Measurements from ENCODE around the gene AIFM1.
A peak's percentile ranks its signal among the peaks of the same experiment; 100 is the strongest.

The AIFM1 gene

GRCh38 chrX:130165703-130166502, at the start of gene AIFM1:
Gene AIFM1, minus strand, starts transcription at chrX:130165841. Its CDS starts 185 bp downstream, at chrX:130165656.
- DNase-seq, result peak; percentile 81

- DNase-seq, result no peak
These were observed 47.7 kb upstream of the AIFM1 start for GRCh38 chrX:130213376-130213775.

- DNase-seq, result no peak
These were observed 46.7 kb upstream of the AIFM1 start for GRCh38 chrX:130212371-130212770.

GRCh38 chrX:130211415-130212186, 46.0 kb upstream of the AIFM1 start:
- DNase-seq, result no peak

GRCh38 chrX:130204647-130205046, 39.0 kb upstream of the AIFM1 start:
- DNase-seq, result no peak

GRCh38 chrX:130197464-130197863, 31.8 kb upstream of the AIFM1 start:
- no peak for DNase-seq

- no peak for DNase-seq
These were observed 30.8 kb upstream of the AIFM1 start for GRCh38 chrX:130196466-130196865.

- DNase-seq, result no peak
These were observed 25.2 kb upstream of the AIFM1 start for GRCh38 chrX:130190801-130191200.

- DNase-seq, result no peak
These were observed 21.0 kb upstream of the AIFM1 start for GRCh38 chrX:130186651-130187050.

- no peak for DNase-seq
These were observed 19.2 kb upstream of the AIFM1 start for GRCh38 chrX:130184857-130185256.

GRCh38 chrX:130184168-130184567, 18.5 kb upstream of the AIFM1 start:
- no peak for DNase-seq

- DNase-seq, result no peak
These were observed 14.1 kb upstream of the AIFM1 start for GRCh38 chrX:130179579-130180215.

- DNase-seq, result no peak
These were observed 13.5 kb upstream of the AIFM1 start for GRCh38 chrX:130179170-130179569.

GRCh38 chrX:130176942-130177341, 11.3 kb upstream of the AIFM1 start:
- no peak for DNase-seq

GRCh38 chrX:130176354-130176776, 10.7 kb upstream of the AIFM1 start:
- DNase-seq, result no peak

GRCh38 chrX:130174937-130175336, 9.3 kb upstream of the AIFM1 start:
- DNase-seq, result no peak

GRCh38 chrX:130174045-130174704, 8.5 kb upstream of the AIFM1 start:
- no peak for DNase-seq

GRCh38 chrX:130173190-130173895, 7.7 kb upstream of the AIFM1 start:
- DNase-seq, result no peak

- DNase-seq, result no peak
These were observed 6.6 kb upstream of the AIFM1 start for GRCh38 chrX:130172127-130172845.

- DNase-seq, result no peak
These were observed 5.9 kb upstream of the AIFM1 start, which contains the start of gene RAB33A for GRCh38 chrX:130171446-130172126. Gene RAB33A, plus strand, starts transcription at chrX:130171962. Its CDS starts 101 bp downstream, at chrX:130172063.

All from NCI-H748 treated with DMSO at 0.1 percent for 48 hours (cell line).